GM23338 (cell line): ENCODE measurements around the gene UVRAG.

Experiments
- CREB1 ChIP-seq: fragments of 250-450 bp; sonication (Bioruptor Pico); IDR thresholded peaks from 2 replicates; pipeline ENCODE4 v1.5.0; 2020; ENCODE audit warnings: low read depth, mild to moderate bottlenecking, moderate library complexity
- CTCF ChIP-seq, 2 experiments: fragments of 200-600 bp in 1 of 2; sonication (generic) in 1 of 2; conservative IDR thresholded peaks; 2 replicates each; pipeline versions ENCODE4 v1.5.1 to v1.6.1; 2016 to 2017; ENCODE audit warnings: antibody characterized with exemption in 2 of 2, low read depth in 2 of 2, mild to moderate bottlenecking in 2 of 2, moderate library complexity in 1 of 2
- ETS1 ChIP-seq: IDR thresholded peaks from 2 replicates; pipeline ENCODE4 v1.6.1; 2016; ENCODE audit warnings: antibody characterized with exemption
- EZH2 ChIP-seq: fragments of 200-600 bp; sonication (generic); IDR thresholded peaks from one replicate; pipeline ENCODE4 v1.8.0; 2017; ENCODE audit warnings: antibody characterized with exemption, mild to moderate bottlenecking, low read depth; ENCODE audit not compliant: unreplicated experiment
- EZH2phosphoT487 ChIP-seq: fragments of 200-600 bp; sonication (generic); IDR thresholded peaks from one replicate; pipeline ENCODE4 v1.8.1; 2018; ENCODE audit warnings: antibody characterized with exemption; ENCODE audit not compliant: unreplicated experiment
- JUNB ChIP-seq: IDR thresholded peaks from one replicate; pipeline ENCODE4 v1.6.1; 2016; ENCODE audit warnings: antibody characterized with exemption; ENCODE audit not compliant: unreplicated experiment
- POLR2AphosphoS5 ChIP-seq: IDR thresholded peaks from 2 replicates; pipeline ENCODE4 v1.6.1; 2016; ENCODE audit warnings: antibody characterized with exemption, low read depth
- REST ChIP-seq: IDR thresholded peaks from one replicate; pipeline ENCODE4 v1.6.1; 2018; ENCODE audit warnings: antibody characterized with exemption; ENCODE audit not compliant: unreplicated experiment

- TF ChIP-seq CTCF (conservative IDR thresholded peaks at IDR 0.05; ENCODE audit: low read depth in 2 of 2): no peak
- no peak for TF ChIP-seq POLR2AphosphoS5
- no peak for TF ChIP-seq ETS1
- no peak for TF ChIP-seq EZH2phosphoT487
- TF ChIP-seq EZH2: no peak
- no peak for TF ChIP-seq REST
- TF ChIP-seq JUNB: no peak
- no peak for TF ChIP-seq CREB1
Observed at GRCh38 chr11:75964071-75964470, 149.1 kb downstream of the UVRAG start.
